NCI-H82 treated with DMSO at 0.1 percent for 48 hours (cell line): ENCODE results near the gene PLEKHA8.

Experiments
- DNase-seq: peaks from one replicate; lab custom pipeline; 2025; ENCODE audit not compliant: unreplicated experiment; lab: John Stamatoyannopoulos, UW

PLEKHA8 gene

DNA sequence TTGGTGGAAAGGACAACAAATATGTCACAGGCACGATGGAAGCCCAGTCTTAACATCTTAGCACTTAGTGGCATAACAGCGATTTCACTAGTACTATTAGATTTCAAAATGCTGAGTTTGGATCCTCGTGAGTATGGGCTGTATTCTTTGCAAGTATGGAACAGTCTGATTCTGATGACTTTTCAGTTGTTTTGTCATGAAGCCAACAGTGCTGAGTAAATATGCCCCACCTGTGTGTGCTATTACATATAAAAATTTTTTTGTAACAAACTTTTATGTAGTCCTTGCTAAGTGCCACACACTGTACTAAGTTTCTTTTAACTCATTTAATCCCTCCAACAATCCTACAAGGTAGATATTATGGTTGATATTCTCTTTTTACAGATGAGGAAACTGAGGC lies 137.4 kb downstream of the PLEKHA8 start:
- no peak for DNase-seq

DNA sequence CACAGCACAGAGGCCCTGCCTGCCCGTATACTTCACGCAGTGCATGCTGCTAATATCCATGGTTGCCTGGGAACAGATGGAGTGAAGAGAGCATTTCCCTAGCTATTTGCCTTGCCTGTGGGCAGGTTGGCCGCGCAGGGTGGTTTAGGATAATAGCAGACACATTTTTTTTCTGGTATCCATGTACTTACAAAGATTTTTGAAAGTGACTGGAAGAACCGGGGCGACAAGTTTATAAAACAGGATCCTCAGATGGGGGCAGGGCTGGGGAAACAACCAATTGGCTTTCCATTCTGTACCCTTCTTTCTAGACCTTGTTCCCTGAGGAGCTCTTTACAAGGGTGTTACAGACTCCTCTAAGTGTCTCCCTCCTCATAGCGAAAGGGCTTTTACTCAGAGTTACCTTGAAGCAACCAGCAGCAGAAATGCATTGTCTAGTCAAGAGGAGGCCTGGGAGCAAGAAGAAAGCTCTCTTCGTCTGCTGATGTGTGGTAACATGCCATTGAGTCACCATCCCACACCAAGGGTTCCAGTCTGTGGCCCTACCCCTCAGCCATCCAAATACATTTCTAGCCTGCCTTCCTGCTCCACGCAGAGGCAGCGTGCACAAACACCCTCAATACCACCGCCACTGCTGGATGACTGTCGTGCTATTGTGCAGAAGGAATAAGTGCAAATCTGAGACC lies 138.1 kb downstream of the PLEKHA8 start:
- no peak for DNase-seq

DNA sequence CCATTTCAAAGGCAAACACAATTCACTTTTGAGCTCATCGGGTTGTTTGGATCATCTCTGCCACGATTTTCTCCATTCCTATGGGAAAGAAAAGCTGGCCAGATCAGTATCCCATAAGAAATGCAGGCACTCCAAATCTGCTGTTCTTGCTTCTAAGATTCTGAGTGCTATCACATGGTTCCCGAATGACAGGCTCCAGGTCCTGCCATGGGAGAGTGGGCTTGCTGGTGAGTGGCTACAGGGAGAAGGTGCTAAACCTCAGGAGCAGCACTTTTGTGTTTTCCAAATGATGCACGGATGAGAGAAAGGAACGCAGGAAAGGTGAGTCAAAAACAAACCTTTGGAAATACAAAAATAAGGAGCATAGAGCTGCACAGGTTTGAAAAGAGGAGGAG lies 138.6 kb downstream of the PLEKHA8 start:
- no peak for DNase-seq

DNA sequence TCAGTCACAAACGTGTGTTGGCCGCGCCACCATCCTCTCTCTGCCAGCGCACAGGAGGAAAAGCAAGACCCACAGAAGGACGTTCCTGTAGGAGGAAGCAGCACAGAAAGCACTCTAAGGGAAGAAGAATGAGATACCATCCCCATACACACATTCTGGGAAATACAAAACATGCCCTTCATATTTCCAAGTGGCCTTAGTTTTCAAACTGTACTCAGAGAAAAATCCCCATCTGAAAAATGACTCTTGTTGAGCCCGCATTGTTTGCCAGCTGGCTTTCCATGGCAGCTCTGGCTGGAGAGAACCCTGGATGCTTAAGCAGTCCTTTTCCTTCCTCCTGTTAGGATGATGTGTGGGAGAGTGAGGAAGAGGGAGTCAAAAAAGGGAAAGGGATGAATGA lies 139.7 kb downstream of the PLEKHA8 start:
- DNase-seq, result no peak

DNA sequence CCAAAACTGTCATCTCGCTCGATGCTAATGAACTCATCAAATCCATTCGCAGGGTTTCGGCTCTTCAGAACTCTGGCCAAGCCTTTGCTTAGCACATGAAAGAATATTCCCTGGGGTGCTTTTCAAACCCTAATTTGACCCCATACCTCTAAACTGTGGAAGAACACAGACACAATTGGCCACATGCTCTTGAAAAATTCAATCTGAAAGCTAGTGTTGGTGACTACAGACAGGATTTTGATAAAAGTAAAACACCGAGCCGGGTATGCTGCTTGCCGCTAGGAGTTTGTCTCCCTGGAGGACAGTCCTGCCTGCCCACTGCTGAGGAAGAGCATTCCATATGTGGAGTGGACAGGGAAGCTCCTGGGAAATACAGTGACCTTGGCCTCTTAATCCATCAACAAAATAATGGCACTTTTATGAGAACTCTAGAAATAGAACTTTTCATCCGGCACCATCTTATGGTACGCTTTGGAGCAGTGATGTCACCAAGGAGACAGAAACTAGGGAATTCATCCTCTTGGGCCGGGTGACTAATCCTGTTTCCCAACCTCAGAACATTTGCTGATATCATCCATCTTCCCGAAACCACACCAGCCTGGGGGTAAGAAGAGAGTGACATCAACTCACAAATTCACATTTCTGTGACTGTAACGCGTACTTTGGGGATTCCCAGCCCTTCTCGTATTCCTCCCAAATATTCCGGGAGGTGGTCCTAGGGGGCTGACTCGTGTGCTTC lies 140.8 kb downstream of the PLEKHA8 start:
- no peak for DNase-seq

DNA sequence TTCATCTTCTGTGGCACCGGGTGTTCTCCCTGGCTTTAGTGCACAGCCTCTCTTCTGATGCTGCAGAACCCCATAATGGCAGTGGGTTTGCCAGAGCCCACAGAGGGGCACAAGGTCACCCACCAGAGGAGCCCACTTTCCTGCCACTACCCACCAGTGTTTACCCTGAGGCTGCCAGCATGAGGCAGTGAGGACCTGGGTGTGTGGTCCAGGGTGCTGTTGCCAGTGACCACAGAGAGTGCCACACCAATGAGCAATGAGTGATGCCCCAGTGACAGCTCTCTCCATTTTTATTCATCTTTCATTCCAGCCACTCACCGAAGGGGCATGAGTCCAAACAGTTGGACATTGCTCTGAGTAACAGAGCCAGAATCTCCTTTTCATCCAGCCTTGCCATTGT lies 141.4 kb downstream of the PLEKHA8 start:
- DNase-seq, result no peak

DNA sequence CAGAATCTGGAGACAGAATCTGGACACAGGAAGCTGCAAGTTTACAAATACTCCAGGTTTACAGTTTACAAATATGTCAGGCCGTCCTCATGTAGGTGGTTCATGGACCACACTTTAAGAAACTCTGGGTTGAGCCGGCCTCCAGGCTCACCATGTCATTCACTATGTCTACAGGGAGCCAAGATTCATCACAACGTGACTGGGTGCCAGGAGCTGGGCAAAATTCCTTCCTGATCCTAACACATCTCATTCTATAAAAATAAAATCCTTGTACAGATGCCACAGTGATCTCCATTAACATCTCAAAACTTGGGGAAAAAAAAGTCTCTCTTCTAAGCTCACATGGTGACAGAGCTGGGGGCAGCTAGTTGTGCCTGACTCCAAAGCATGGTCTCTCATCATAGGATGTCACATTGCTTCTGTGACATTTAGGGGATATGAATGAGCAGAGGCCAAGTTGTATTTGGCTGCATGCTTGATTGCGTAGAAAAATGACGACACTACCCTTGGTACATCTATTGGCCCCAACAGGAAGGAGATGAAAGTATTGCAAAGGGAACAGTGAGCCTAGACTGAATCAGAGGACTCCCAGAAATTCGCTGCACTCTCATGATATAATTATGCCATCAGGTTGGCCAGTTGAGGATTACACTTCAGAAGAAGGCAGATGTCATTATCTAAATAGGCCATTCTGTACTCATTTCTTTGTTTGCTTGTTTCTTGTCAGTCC lies 142.4 kb downstream of the PLEKHA8 start:
- no peak for DNase-seq

DNA sequence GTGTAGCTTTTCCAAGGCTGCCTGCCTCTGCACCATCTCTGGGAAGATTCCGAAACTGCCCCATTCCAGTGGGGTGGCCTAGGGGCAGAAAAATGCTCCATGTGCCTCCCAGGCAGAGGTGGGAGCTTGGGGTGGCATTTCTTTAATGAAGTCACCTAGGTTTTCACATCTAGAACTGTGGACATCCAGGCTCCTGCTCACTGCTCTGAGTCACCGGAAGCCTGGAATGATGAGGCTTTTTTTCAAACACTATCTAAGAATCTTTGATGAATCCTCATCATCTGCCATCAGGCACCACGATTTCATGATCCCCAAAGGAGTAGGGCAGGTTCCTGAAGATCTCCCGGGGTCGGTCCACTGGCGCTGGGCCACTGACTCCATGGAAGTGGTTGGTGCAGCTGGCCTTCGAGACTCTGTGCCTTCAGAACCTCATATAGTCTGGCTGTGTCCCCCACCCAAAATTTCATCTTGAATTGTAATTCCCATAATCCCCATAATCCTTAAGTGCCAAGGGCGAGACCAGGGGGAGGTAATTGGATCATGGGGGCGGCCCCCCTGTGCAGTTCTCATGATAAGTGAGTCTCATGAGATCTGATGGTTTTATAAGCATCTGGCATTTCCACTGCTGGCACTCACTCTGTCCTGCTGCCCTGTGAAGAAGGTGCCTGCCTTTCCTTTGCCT lies 143.7 kb downstream of the PLEKHA8 start:
- DNase-seq, result peak; percentile 94

DNA sequence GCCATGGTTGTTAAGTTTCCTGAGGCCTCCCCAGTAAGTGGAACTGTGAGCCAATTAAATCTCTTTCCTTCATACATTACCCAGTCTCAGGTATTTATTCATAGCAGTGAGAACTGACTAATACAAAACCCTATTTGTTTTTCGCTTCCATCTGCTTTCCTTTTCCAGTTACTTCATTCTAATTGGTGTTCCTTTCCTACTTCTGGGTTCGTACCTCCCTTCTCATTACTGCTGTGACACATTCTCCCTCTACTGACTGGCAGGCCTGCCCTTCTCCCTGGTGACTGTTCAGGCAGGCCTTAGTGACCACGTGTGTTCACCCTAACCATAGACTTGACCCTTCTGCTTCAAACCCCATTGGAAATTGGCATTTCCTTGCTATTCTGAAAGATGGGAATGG lies 144.2 kb downstream of the PLEKHA8 start:
- DNase-seq, result no peak

DNA sequence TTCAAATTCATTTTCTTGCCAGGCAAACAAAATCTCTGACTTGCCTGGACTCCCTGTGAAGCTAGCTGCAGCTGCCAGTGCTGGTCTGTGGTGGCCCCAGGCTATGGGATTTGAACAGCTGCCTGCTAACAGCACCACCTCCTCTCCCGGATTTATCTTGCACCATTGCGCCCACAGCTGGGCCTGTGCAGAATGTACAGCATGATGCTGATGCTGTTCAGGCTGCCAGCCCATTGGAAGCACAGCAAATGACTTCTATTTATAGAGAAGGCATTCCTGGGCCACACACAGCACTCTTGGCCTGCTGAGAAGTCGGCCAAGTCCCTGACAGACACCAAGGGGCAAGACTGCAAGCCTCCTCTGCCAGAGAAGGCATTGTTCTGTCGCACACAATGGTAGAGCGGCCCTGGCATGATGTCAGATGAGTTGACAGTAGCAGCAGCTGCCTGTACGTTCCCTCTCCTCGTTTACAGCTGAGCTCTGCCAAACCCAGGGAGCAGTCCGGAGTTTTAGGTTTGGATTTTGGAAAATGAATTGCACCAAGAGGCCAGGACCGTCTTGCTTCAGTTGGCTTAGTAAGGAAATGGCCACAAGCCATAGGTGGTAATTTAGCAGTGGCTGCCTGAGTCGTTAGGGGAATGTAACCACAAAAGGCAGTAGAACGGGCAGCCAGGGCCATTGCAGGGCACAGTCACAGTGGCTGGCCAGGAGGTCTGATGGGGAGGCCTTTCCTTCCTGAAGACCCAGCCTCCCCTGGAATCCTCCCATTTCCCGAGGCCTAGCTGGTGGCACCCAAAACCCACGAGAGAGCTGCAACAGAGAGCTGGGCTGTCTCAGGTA lies 145.1 kb downstream of the PLEKHA8 start:
- peak; percentile 70 for DNase-seq

DNA sequence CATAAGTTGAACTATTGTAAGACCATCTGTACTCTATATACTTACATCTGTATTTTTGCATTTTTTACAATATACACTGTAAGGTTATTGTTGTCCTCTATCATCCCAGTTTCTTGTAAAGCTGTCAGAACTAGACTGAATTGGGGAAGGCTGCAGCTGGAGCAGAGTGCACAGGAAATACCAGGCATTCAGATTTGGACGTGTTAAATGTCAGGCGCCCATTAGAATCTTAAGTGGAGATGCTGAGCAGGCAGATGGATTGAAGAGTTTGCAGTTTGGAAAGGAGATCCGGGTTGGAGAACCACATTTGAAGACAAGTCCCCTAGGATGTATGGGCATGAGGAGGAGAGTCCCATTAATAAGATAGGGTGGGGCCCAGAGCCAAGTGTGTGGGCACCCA lies 147.0 kb downstream of the PLEKHA8 start:
- DNase-seq, result no peak

DNA sequence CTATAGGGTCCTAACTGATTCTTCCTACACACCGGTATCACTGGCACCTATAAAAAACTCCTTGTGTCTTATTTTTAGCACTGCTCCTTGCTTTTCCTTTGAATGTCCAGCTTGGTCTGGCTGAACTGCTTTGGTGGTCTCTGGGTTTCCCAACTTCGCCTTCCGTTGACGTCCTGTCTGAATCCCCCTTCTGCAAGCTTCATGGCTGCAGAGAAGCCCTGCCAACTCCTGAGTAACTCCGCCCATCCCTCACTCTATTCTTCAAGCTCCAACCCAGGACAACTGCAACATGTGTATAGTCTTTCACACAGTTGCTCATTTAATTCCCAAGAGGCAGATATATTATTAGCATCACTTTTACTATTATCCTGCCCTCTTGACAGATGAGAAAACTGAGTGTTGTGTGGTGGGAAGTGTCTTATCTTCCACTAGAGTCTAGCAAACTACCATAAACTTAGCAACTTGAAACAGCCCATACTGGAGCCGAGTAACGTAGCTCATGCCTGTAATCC lies 147.5 kb downstream of the PLEKHA8 start:
- DNase-seq, result no peak

DNA sequence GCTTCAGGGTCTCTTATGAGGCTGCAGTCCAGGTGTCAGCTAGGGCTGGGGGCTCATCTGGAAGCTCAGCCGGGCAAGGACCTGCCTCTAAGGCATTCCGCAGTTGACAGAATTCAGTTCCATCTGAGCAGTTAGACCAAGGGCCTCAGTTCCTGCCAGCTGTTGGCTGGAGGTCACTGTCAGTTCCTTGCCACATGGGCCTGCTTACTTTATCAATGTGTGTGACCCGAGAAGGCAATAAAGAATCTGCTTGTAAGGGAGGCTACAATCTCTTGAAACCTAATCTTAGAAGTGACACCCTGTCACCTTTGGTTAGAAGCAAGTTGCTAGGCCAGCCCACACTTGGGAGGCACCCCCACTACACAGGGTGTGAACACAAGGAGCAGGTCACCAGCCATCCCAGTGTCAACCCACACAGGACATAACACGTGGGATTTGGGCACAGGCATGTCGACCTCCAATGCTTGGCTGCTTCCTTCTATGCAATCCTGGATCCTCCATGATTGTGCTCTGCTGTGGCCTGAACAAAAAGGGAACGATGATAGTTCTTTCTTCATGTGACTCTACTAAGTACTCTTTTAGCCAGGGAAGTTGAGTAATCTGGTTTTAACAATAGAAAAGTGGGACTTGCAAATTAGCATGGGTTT lies 148.4 kb downstream of the PLEKHA8 start:
- no peak for DNase-seq

DNA sequence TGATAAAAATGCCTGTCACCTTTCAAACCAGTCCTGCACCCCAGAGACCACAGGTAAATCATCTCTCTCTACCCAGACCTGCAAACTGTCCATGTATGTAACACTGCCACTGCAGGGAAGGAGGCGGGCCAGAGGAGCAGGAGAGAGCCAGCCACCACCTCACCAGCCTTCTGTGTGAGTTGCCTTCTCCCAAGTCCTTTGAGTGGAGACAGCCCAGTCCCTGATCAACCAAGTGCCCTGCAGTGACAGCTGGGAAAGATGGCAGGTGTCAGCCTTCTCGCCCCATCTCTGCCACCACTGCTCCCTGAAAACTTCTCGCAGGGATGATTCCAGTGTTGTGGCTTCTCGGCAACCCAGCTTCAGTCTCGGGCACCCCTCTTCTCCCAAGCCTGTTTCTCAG lies 149.0 kb downstream of the PLEKHA8 start:
- no peak for DNase-seq

DNA sequence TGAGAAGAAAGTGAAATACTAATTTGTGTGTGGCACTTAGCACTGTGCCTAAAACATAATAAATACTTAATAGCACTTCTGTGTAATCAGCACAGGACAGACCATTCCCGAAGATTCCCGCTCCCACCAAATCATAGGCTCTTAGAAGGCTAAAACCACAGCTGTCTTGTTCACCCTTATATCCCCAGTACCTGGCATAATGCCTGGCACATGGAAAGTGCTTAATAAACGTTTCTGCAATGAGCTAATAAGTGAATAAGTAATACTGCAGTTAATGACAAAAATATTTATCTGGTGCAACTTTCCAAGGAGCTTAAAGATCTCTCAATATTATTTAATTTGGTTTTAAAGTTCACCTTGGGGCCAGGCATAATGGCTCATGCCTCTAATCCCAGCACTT lies 149.8 kb downstream of the PLEKHA8 start:
- DNase-seq, result no peak

DNA sequence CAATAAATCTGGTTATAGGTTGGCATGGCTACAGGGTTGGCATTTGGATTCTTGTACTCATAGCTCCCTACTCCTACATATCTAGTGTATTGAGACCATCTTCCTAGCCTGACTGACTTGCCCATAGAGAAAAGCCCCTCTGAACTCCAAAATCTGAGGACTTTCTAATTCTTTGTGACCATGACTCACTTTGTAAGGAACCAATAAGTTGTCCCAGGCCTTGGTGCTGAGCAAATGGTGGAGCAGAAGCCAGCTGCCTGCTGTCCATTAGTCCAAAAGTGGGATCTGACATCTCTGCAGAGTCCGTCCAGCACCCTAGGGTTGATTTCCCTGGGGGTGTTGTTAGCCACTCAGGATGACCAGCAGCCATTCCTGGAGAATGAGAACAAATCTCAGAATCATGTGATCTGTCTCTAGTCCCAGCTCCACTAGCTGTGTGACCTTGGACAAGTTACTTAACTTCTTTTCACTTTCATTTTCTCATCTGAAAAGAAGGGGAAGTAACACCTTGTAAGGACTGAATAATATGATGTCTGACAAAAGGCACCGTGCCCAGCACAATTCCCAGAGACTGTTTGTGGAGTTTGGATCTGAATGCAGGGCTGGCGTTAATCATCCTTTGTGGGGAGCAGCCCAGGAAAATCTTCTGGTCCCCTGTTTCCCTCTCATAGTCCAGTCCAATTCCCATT lies 150.7 kb downstream of the PLEKHA8 start:
- DNase-seq, result no peak
